ENCODE measurements around the gene DDX25.

The DDX25 gene

GRCh38 chr11:125952973-125953372 is 48.7 kb downstream of the DDX25 start:
- DNase-seq: no peak

GRCh38 chr11:125953401-125953935 is 49.2 kb downstream of the DDX25 start:
- DNase-seq: no peak

- no peak for DNase-seq
Measured at GRCh38 chr11:125954123-125954944, 50.0 kb downstream of the DDX25 start.

GRCh38 chr11:125954945-125955640 is 50.8 kb downstream of the DDX25 start:
- no peak for DNase-seq

- no peak for DNase-seq
Measured at GRCh38 chr11:125955856-125956255, 51.5 kb downstream of the DDX25 start.

- DNase-seq: no peak
Measured at GRCh38 chr11:125956391-125957134, 52.3 kb downstream of the DDX25 start.

GRCh38 chr11:125957618-125958332 is 53.5 kb downstream of the DDX25 start:
- DNase-seq: no peak

- DNase-seq: no peak
Measured at GRCh38 chr11:125958872-125959400, 54.6 kb downstream of the DDX25 start.

- DNase-seq: no peak
Measured at GRCh38 chr11:125959511-125959910, 55.2 kb downstream of the DDX25 start.

GRCh38 chr11:125959931-125960330 is 55.6 kb downstream of the DDX25 start:
- DNase-seq: no peak

GRCh38 chr11:125960771-125961170 is 56.5 kb downstream of the DDX25 start:
- no peak for DNase-seq

GRCh38 chr11:125967515-125967914 is 63.2 kb downstream of the DDX25 start:
- DNase-seq: no peak

GRCh38 chr11:125968354-125968753 is 64.0 kb downstream of the DDX25 start:
- no peak for DNase-seq

- no peak for DNase-seq
Measured at GRCh38 chr11:125971618-125972017, 67.3 kb downstream of the DDX25 start.

GRCh38 chr11:125974284-125974683 is 70.0 kb downstream of the DDX25 start:
- DNase-seq: no peak

- no peak for DNase-seq
Measured at GRCh38 chr11:125975634-125976033, 71.3 kb downstream of the DDX25 start.

GRCh38 chr11:125976156-125976555 is 71.8 kb downstream of the DDX25 start:
- no peak for DNase-seq

GRCh38 chr11:125977333-125977732 is 73.0 kb downstream of the DDX25 start:
- no peak for DNase-seq

- DNase-seq: no peak
Measured at GRCh38 chr11:125978181-125978716, 73.9 kb downstream of the DDX25 start.

Data from CD4-positive, alpha-beta T cell treated with Interleukin-10 for 1 hour (primary cell).